Cardiac muscle cell (in vitro differentiated cells and primary cell): ENCODE results near the gene BAZ2A. TPM values are rescaled to one million over a fixed set of nuclear protein-coding genes. Genes with fewer than 3 reads are reported as not detected.

ENCODE experiments used
- DNase-seq, 2 donors: peaks; one replicate each; pipeline versions ENCODE4 v3.0.0 to v3.0.0-alpha.2; 2010 to 2017; ENCODE audit warnings: low read depth in 1 of 2, low spot score in 1 of 2
- H3K27ac ChIP-seq: fragments of 200-600 bp; sonication (generic); 2 replicates; pipeline ENCODE4 v1.5.1; 2016
- H3K27me3 ChIP-seq: fragments of 200-600 bp; sonication (generic); 2 replicates; pipeline ENCODE4 v1.6.0; 2016; ENCODE audit warnings: control low read depth
- H3K36me3 ChIP-seq: fragments of 200-600 bp; sonication (generic); 2 replicates; pipeline ENCODE4 v1.5.1; 2016; ENCODE audit warnings: control low read depth
- H3K4me1 ChIP-seq: fragments of 200-600 bp; sonication (generic); 2 replicates; pipeline ENCODE4 v1.8.1; 2017; ENCODE audit warnings: low read depth, mild to moderate bottlenecking, mixed run types
- H3K4me3 ChIP-seq: fragments of 200-600 bp; sonication (generic); 2 replicates; pipeline ENCODE4 v1.5.1; 2016; ENCODE audit warnings: mild to moderate bottlenecking
- H3K9me3 ChIP-seq: fragments of 200-600 bp; sonication (generic); 2 replicates; pipeline ENCODE4 v1.5.1; 2017; ENCODE audit warnings: low read depth, mild to moderate bottlenecking, control low read depth
- polyA plus RNA-seq: library from polyadenylated mRNA; unstranded; fragments of >200 nt; fragmentation: Nextera tagmentation; extraction: Ambion mirVana; gene quantifications from 2 replicates; pipeline ENCODE4 v1.2.1, GENCODE V29; 2016
- total RNA-seq: library from RNA; depleted of rRNA; stranded (reverse); fragments of >200 nt; gene quantifications from 2 replicates; pipeline ENCODE4 v1.2.3, GENCODE V29; 2016
- TF ChIP-seq, protein P1 (sequence below): IDR thresholded peaks from 2 replicates; pipeline ENCODE4 v1.5.1; 2012; ENCODE audit warnings: low read depth, mild to moderate bottlenecking, low read length

Gene BAZ2A
- total and polyA plus RNA-seq, 2 experiments from 2014 or later: 65.0 to 153 TPM

DNA sequence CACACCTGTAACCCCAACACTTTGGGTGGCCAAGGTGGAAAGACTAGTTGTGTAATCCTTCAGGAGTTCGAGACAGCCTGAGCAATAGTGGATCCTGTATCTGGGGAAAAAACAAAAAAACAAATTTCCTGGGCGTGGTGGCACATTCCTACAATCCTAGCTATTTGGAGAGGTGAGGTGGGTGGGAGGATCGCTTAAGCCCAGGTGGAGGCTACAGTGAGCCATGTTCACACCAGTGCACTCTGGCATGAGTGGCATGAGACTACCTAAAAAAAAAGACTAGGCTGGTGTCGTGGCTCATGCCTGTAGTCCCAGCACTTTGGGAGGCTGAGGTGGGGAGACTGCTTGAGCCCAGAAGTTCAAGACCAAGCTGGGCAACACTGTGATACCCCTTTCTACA is 40.7 kb upstream of the BAZ2A start:
- Histone ChIP-seq H3K9me3 (no peaks in the 10 kb centered on the region), H3K36me3 (peaks cover 56% of the 10 kb centered on the region), H3K27ac (no peak overlapping the region), H3K27me3 (no peaks in the 10 kb centered on the region), H3K4me3 (no peak overlapping the region), H3K4me1 (no peaks in the 10 kb centered on the region)
- DNase-seq: no peak
- TF ChIP-seq, protein P1, sequence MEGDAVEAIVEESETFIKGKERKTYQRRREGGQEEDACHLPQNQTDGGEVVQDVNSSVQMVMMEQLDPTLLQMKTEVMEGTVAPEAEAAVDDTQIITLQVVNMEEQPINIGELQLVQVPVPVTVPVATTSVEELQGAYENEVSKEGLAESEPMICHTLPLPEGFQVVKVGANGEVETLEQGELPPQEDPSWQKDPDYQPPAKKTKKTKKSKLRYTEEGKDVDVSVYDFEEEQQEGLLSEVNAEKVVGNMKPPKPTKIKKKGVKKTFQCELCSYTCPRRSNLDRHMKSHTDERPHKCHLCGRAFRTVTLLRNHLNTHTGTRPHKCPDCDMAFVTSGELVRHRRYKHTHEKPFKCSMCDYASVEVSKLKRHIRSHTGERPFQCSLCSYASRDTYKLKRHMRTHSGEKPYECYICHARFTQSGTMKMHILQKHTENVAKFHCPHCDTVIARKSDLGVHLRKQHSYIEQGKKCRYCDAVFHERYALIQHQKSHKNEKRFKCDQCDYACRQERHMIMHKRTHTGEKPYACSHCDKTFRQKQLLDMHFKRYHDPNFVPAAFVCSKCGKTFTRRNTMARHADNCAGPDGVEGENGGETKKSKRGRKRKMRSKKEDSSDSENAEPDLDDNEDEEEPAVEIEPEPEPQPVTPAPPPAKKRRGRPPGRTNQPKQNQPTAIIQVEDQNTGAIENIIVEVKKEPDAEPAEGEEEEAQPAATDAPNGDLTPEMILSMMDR: no peak

DNA sequence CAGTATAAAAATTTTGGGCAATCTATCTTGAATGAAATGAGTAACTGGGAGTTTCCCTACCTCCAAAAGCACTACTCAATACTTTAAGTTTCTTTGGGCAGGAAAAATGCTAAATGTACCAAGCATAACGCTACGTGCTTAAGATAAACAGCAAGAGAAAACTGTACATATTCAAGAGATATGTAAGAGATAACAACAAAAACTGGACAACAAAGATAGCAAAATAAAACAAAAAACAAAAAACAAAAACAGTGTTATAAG is 38.0 kb upstream of the BAZ2A start:
- H3K9me3 ChIP-seq: no peaks in the 10 kb centered on the region
- TF ChIP-seq, protein P1: no peak
- DNase-seq: no peak
- H3K27ac ChIP-seq: no peak overlapping the region
- H3K4me3 ChIP-seq: no peak overlapping the region
- H3K27me3 ChIP-seq: no peaks in the 10 kb centered on the region
- H3K36me3 ChIP-seq: peaks cover 78% of the 10 kb centered on the region
- H3K4me1 ChIP-seq: no peaks in the 10 kb centered on the region

DNA sequence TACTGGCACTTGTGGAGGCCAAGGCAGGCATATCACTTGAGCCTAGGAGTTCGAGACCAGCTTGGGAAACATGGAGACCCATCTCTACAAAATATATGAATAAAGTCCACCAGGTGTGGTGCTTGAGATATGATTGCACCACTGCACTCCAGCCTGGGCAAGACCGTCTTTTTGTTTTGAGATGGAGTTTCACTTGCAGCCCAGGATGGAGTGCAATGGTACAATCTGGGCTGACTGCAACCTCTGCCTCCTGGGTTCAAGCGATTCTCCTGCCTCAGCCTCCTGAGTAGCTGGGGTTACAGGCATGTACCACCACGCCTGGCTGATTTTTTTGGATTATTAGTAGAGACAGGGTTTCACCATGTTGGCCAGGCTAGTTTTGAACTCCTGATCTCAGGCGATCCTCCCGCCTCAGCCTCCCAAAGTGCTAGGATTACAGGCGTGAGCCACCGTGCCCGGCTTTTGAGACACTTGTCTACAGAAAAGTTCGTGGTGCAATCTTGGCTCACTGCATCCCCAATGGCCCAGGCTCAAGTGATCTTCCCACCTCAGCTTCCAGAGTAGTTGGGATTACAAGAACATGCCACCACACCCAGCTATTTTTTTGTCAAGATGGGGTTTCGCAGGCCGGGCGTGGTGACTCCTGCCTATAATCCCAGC is 32.0 kb upstream of the BAZ2A start:
- H3K27me3 ChIP-seq: no peaks in the 10 kb centered on the region
- H3K36me3 ChIP-seq: peaks cover 39% of the 10 kb centered on the region
- H3K4me3 ChIP-seq: no peak overlapping the region
- no peak overlapping the region for H3K27ac ChIP-seq
- TF ChIP-seq, protein P1: no peak
- DNase-seq: no peak
- H3K9me3 ChIP-seq: no peaks in the 10 kb centered on the region
- peaks cover 6% of the 10 kb centered on the region for H3K4me1 ChIP-seq

DNA sequence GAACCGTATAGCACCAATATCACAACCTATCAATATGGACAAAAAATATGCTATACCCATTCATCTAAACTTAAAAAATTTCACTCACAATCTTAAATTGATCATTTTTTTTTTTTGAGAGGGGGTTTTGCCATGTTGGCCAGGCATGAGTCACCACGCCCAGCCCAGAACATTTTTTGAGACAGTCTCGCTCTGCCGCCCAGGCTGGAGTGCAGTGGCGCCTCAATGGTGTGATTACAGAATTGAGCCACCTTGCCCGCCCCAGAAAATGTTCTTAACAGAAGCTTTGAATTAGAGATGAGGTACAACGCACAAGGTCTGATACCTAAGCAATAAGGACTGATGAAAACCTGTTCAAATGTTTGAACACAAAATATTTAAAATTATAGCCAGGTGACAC is 31.4 kb upstream of the BAZ2A start:
- H3K4me3 ChIP-seq: no peak overlapping the region
- H3K4me1 ChIP-seq: peaks cover 6% of the 10 kb centered on the region
- DNase-seq: no peak
- TF ChIP-seq, protein P1: no peak
- H3K27me3 ChIP-seq: no peaks in the 10 kb centered on the region
- H3K36me3 ChIP-seq: peaks cover 33% of the 10 kb centered on the region
- H3K27ac ChIP-seq: no peak overlapping the region
- H3K9me3 ChIP-seq: no peaks in the 10 kb centered on the region

DNA sequence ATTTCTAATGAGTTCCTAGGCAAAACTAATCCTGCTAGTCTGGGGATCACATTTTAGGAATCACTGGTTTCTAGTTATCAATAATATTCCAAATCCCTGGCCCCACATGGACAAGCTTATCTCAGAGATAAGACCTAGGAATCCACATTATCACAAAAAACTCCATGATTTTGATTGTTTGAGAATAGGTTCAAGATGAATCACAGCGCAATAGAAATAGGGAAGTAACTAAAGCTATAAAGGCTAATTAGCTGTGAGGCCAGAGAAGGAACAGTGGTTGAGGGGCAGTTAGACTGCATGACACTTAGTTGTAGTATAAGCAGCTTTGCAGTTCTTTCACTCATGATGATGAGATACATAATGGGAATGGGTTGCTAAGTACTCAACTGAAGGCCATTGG is 28.8 kb upstream of the BAZ2A start:
- peaks cover 6% of the 10 kb centered on the region for H3K4me1 ChIP-seq
- H3K36me3 ChIP-seq: peaks cover 11% of the 10 kb centered on the region
- H3K9me3 ChIP-seq: no peaks in the 10 kb centered on the region
- TF ChIP-seq, protein P1: no peak
- H3K27me3 ChIP-seq: no peaks in the 10 kb centered on the region
- H3K27ac ChIP-seq: peak overlapping the region; percentile 78
- no peak for DNase-seq
- H3K4me3 ChIP-seq: no peak overlapping the region
